Liver (tissue), 9 donors: ENCODE measurements around the gene ZFAND3. TPM values are rescaled to one million over a fixed set of nuclear protein-coding genes. Genes with fewer than 3 reads are reported as not detected.

Experiments used
- DNase-seq: peaks from one replicate; pipeline ENCODE4 v3.0.0-alpha.2; 2017; ENCODE audit warnings: low spot score
- H3K27ac ChIP-seq, 2 donors: one replicate each; pipeline ENCODE4 v1.7.0; 2013; ENCODE audit warnings: inconsistent platforms in 2 of 2, low read length in 2 of 2, control low read depth in 1 of 2, low read depth in 1 of 2, mild to moderate bottlenecking in 1 of 2
- H3K27me3 ChIP-seq, 4 donors: one replicate each; pipeline versions ENCODE4 v1.6.1 to v1.7.0; 2013; ENCODE audit warnings: low read length in 3 of 4, inconsistent platforms in 1 of 4, mild to moderate bottlenecking in 1 of 4, moderate library complexity in 1 of 4; ENCODE audit not compliant: control insufficient read depth in 4 of 4, insufficient read depth in 4 of 4
- H3K36me3 ChIP-seq, 4 donors: one replicate each; pipeline versions ENCODE4 v1.6.1 to v1.7.0; 2013; ENCODE audit warnings: low read length in 3 of 4, mild to moderate bottlenecking in 3 of 4, low read depth in 1 of 4, moderate library complexity in 1 of 4; ENCODE audit not compliant: control insufficient read depth in 4 of 4, insufficient read depth in 3 of 4
- H3K4me1 ChIP-seq, 4 donors: one replicate each; pipeline versions ENCODE4 v1.6.1 to v1.7.0; 2013; ENCODE audit warnings: low read length in 3 of 4, mild to moderate bottlenecking in 3 of 4, moderate library complexity in 1 of 4; ENCODE audit not compliant: control insufficient read depth in 4 of 4, insufficient read depth in 4 of 4
- H3K4me3 ChIP-seq, 3 donors: one replicate each; pipeline versions ENCODE4 v1.6.1 to v1.7.0; 2013; ENCODE audit warnings: low read length in 3 of 3, control low read depth in 1 of 3, low read depth in 1 of 3, mild to moderate bottlenecking in 1 of 3
- H3K9ac ChIP-seq, 2 donors: one replicate each; pipeline ENCODE4 v1.7.0; 2013; ENCODE audit warnings: low read length in 2 of 2, mild to moderate bottlenecking in 2 of 2, moderate library complexity in 2 of 2, control low read depth in 1 of 2, low read depth in 1 of 2
- H3K9me3 ChIP-seq, 4 donors: one replicate each; pipeline versions ENCODE4 v1.6.1 to v1.7.0; 2013; ENCODE audit warnings: low read length in 3 of 4; ENCODE audit not compliant: control insufficient read depth in 4 of 4
- EGR1 ChIP-seq, 2 donors: IDR thresholded peaks; 2 replicates each; pipeline ENCODE4 v1.6.1; 2016 to 2018; ENCODE audit warnings: antibody characterized with exemption in 2 of 2, low read depth in 2 of 2
- FOXA1 ChIP-seq: IDR thresholded peaks from 2 replicates; pipeline ENCODE4 v1.6.1; 2016; ENCODE audit warnings: antibody characterized with exemption
- GABPA ChIP-seq, 2 donors: IDR thresholded peaks in 1 of 2; conservative IDR thresholded peaks in 1 of 2; 2 replicates each; pipeline ENCODE4 v1.6.1; 2016; ENCODE audit warnings: antibody characterized with exemption in 2 of 2, mild to moderate bottlenecking in 1 of 2, moderate library complexity in 1 of 2
- HNF4G ChIP-seq: IDR thresholded peaks from 2 replicates; pipeline ENCODE4 v1.6.1; 2016; ENCODE audit warnings: antibody characterized with exemption
- JUND ChIP-seq, 2 donors: IDR thresholded peaks; 2 replicates each; pipeline ENCODE4 v1.6.1; 2016; ENCODE audit warnings: antibody characterized with exemption in 2 of 2
- NR2F2 ChIP-seq: IDR thresholded peaks from 2 replicates; pipeline ENCODE4 v1.6.1; 2016; ENCODE audit warnings: antibody characterized with exemption
- RXRA ChIP-seq, 2 donors: IDR thresholded peaks; 2 replicates each; pipeline ENCODE4 v1.6.1; 2017 to 2018; ENCODE audit warnings: antibody characterized with exemption in 2 of 2, mild to moderate bottlenecking in 1 of 2
- SP1 ChIP-seq: IDR thresholded peaks from 2 replicates; pipeline ENCODE4 v1.6.1; 2018; ENCODE audit warnings: antibody characterized with exemption, mild to moderate bottlenecking
- TAF1 ChIP-seq: conservative IDR thresholded peaks from 2 replicates; pipeline ENCODE4 v1.6.1; 2016; ENCODE audit warnings: antibody characterized with exemption, mild to moderate bottlenecking
- YY1 ChIP-seq: IDR thresholded peaks from 2 replicates; pipeline ENCODE4 v1.6.1; 2016; ENCODE audit warnings: antibody characterized with exemption, mild to moderate bottlenecking
- WGBS: extraction: QIAGEN DNeasy Blood & Tissue Kit; methylation state at CpG from one replicate; pipeline ENCODE4 v1.1.7; 2013; 5-methylcytosine and 5-hydroxymethylcytosine counted together
- polyA plus RNA-seq, 2 donors: library from polyadenylated mRNA; stranded (reverse) in 1 of 2; unstranded in 1 of 2; fragments of 200-250 nt in 1 of 2; fragments of >200 nt in 1 of 2; fragmentation: Nextera tagmentation in 1 of 2; extraction: Ambion mirVana in 1 of 2; gene quantifications; one replicate each; pipeline versions ENCODE4 v1.2.1 to v1.2.3, GENCODE V29; 2013 to 2015
- total RNA-seq, 2 donors: library from RNA; depleted of rRNA; stranded (reverse); fragments of >200 nt; gene quantifications; one replicate each; pipeline ENCODE4 v1.2.3, GENCODE V29; 2014
- TF ChIP-seq, protein P1 (sequence below): fragments of 150-350 bp; IDR thresholded peaks from 2 replicates; pipeline ENCODE4 v1.5.1; 2017; ENCODE audit warnings: improper control_type of control experiment, low read depth, low read length; ENCODE audit not compliant: missing input control
- TF ChIP-seq, protein P2 (sequence below): IDR thresholded peaks from 2 replicates; pipeline ENCODE4 v1.6.1; 2016; ENCODE audit warnings: antibody characterized with exemption
- TF ChIP-seq, protein P3 (sequence below): IDR thresholded peaks from 2 replicates; pipeline ENCODE4 v1.6.1; 2016; ENCODE audit warnings: antibody characterized with exemption
- TF ChIP-seq, protein P4 (sequence below): IDR thresholded peaks from 2 replicates; pipeline ENCODE4 v1.6.1; 2016; ENCODE audit warnings: antibody characterized with exemption
- TF ChIP-seq, protein P5 (sequence below): IDR thresholded peaks from 2 replicates; pipeline ENCODE4 v1.6.1; 2016; ENCODE audit warnings: antibody characterized with exemption, mild to moderate bottlenecking
- donor health status: healthy.
- donor health status: healthy.
- donor health status: healthy.
- donor health status: healthy.
- donor health status: healthy.

Gene ZFAND3
- total and polyA plus RNA-seq, 4 donors = 7.7 to 37.5 (median 23.1) TPM

DNA sequence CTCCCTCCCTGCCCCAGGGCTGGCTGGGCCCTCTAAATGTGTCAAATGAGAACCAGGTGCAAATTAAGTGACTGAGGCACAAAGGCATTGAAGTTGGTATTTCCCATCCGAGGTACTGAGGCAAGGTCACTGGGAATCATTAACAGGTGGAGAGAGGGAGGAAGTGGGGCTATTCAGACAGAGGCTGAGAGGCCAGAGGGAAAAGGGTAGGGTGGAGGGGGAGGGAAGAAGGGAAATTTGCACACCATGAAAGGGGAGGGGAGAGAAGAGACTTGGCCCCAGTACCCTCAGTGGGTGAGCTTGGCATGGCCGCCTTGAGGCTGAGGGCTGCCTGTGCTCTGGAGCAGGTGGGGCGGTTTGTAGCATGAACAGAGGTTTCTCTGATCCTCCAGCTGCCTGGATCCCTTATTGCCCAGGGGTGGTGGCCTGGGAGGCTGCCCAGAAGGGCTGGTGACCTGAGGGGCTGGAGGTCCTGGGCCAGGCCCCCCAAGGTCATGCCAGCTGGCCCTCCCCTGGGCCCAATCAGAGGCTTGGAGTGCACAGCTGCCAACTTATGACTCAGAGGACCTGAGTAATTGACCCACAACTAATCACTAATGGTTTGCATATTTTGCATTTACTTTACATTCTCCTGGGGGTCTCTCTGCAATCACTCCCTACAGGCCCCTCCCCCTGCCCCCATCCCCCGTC is 40.3 kb upstream of the ZFAND3 start:
- DNase-seq = no peak
- no peak overlapping the region for H3K27ac ChIP-seq
- no peak overlapping the region for H3K9ac ChIP-seq
- no peaks in the 10 kb centered on the region for H3K27me3 ChIP-seq
- H3K4me1 ChIP-seq = peaks cover 0 to 12% (median 6%) of the 10 kb centered on the region in 4 donors
- no peaks in the 10 kb centered on the region for H3K9me3 ChIP-seq
- no peak overlapping the region for H3K4me3 ChIP-seq
- TF ChIP-seq SP1 = no peak
- no peak for TF ChIP-seq JUND (IDR thresholded peaks at IDR 0.05)
- TF ChIP-seq NR2F2 = no peak
- TF ChIP-seq, protein P1, sequence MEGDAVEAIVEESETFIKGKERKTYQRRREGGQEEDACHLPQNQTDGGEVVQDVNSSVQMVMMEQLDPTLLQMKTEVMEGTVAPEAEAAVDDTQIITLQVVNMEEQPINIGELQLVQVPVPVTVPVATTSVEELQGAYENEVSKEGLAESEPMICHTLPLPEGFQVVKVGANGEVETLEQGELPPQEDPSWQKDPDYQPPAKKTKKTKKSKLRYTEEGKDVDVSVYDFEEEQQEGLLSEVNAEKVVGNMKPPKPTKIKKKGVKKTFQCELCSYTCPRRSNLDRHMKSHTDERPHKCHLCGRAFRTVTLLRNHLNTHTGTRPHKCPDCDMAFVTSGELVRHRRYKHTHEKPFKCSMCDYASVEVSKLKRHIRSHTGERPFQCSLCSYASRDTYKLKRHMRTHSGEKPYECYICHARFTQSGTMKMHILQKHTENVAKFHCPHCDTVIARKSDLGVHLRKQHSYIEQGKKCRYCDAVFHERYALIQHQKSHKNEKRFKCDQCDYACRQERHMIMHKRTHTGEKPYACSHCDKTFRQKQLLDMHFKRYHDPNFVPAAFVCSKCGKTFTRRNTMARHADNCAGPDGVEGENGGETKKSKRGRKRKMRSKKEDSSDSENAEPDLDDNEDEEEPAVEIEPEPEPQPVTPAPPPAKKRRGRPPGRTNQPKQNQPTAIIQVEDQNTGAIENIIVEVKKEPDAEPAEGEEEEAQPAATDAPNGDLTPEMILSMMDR = no peak
- TF ChIP-seq, protein P2, sequence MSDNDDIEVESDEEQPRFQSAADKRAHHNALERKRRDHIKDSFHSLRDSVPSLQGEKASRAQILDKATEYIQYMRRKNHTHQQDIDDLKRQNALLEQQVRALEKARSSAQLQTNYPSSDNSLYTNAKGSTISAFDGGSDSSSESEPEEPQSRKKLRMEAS = no peak
- TF ChIP-seq, protein P3, sequence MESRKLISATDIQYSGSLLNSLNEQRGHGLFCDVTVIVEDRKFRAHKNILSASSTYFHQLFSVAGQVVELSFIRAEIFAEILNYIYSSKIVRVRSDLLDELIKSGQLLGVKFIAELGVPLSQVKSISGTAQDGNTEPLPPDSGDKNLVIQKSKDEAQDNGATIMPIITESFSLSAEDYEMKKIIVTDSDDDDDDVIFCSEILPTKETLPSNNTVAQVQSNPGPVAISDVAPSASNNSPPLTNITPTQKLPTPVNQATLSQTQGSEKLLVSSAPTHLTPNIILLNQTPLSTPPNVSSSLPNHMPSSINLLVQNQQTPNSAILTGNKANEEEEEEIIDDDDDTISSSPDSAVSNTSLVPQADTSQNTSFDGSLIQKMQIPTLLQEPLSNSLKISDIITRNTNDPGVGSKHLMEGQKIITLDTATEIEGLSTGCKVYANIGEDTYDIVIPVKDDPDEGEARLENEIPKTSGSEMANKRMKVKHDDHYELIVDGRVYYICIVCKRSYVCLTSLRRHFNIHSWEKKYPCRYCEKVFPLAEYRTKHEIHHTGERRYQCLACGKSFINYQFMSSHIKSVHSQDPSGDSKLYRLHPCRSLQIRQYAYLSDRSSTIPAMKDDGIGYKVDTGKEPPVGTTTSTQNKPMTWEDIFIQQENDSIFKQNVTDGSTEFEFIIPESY = no peak
- TF ChIP-seq TAF1 = no peak
- TF ChIP-seq GABPA (IDR thresholded peaks at IDR 0.05 in 1 of 2, conservative IDR thresholded peaks at IDR 0.05 in 1 of 2) = no peak
- TF ChIP-seq, protein P4, sequence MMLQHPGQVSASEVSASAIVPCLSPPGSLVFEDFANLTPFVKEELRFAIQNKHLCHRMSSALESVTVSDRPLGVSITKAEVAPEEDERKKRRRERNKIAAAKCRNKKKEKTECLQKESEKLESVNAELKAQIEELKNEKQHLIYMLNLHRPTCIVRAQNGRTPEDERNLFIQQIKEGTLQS = no peak
- TF ChIP-seq FOXA1 = no peak
- TF ChIP-seq, protein P5, sequence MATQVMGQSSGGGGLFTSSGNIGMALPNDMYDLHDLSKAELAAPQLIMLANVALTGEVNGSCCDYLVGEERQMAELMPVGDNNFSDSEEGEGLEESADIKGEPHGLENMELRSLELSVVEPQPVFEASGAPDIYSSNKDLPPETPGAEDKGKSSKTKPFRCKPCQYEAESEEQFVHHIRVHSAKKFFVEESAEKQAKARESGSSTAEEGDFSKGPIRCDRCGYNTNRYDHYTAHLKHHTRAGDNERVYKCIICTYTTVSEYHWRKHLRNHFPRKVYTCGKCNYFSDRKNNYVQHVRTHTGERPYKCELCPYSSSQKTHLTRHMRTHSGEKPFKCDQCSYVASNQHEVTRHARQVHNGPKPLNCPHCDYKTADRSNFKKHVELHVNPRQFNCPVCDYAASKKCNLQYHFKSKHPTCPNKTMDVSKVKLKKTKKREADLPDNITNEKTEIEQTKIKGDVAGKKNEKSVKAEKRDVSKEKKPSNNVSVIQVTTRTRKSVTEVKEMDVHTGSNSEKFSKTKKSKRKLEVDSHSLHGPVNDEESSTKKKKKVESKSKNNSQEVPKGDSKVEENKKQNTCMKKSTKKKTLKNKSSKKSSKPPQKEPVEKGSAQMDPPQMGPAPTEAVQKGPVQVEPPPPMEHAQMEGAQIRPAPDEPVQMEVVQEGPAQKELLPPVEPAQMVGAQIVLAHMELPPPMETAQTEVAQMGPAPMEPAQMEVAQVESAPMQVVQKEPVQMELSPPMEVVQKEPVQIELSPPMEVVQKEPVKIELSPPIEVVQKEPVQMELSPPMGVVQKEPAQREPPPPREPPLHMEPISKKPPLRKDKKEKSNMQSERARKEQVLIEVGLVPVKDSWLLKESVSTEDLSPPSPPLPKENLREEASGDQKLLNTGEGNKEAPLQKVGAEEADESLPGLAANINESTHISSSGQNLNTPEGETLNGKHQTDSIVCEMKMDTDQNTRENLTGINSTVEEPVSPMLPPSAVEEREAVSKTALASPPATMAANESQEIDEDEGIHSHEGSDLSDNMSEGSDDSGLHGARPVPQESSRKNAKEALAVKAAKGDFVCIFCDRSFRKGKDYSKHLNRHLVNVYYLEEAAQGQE = no peak
- TF ChIP-seq RXRA (IDR thresholded peaks at IDR 0.05) = no peak
- TF ChIP-seq YY1 = no peak
- TF ChIP-seq HNF4G = no peak
- TF ChIP-seq EGR1 (IDR thresholded peaks at IDR 0.05; ENCODE audit: low read depth in 2 of 2) = no peak
- no peaks in the 10 kb centered on the region for H3K36me3 ChIP-seq
- WGBS = 73% methylated on average over 4 of the region's 4 CpGs
